CD4-positive, alpha-beta T cell (primary cell): ENCODE results near the gene EIF1AD. TPM values are rescaled to one million over a fixed set of nuclear protein-coding genes. Genes with fewer than 3 reads are reported as not detected.

Experiments
- ATAC-seq: fragments of 200-7000 bp; cut with Tn5 transposase; one replicate; pipeline ENCODE4 v1.10.0; 2022; ENCODE audit warnings: mild to moderate bottlenecking; ENCODE audit not compliant: poor library complexity
- CTCF ChIA-PET: fragments of 350-600 bp; sonication (Branson Sonifier 250); formaldehyde crosslinking; loops from one replicate; lab custom pipeline; 2021; ENCODE audit warnings: antibody characterized with exemption, inconsistent platforms; lab: Charles Lee
- POLR2A ChIA-PET: fragments of 350-600 bp; sonication (Branson Sonifier 250); formaldehyde crosslinking; loops from one replicate; lab custom pipeline; 2021; ENCODE audit warnings: antibody characterized with exemption, inconsistent platforms; lab: Charles Lee
- DNase-seq, 14 experiments: peaks; one replicate each; pipeline ENCODE4 v3.0.0-alpha.2; 2013 to 2020; ENCODE audit warnings: mixed read lengths in 2 of 14
- H3K27ac ChIP-seq, 2 donors: one replicate each; pipeline versions ENCODE4 v1.5.1 to v1.7.0; 2013; ENCODE audit warnings: low read length in 2 of 2, low read depth in 1 of 2, mild to moderate bottlenecking in 1 of 2
- H3K27me3 ChIP-seq, 2 experiments: 1 replicate in 1 of 2; 2 replicates in 1 of 2; pipeline versions ENCODE4 v1.6.1 to v1.7.0; 2013; ENCODE audit warnings: low read length in 2 of 2, control low read depth in 1 of 2, mild to moderate bottlenecking in 1 of 2, moderate library complexity in 1 of 2; ENCODE audit not compliant: insufficient read depth in 2 of 2, control insufficient read depth in 1 of 2
- H3K36me3 ChIP-seq: one replicate; pipeline ENCODE4 v1.6.1; 2013; ENCODE audit warnings: low read length, control low read depth; ENCODE audit not compliant: insufficient read depth
- H3K4me1 ChIP-seq: one replicate; pipeline ENCODE4 v1.6.1; 2013; ENCODE audit warnings: low read length, control low read depth; ENCODE audit not compliant: insufficient read depth
- H3K4me3 ChIP-seq: one replicate; pipeline ENCODE4 v1.5.1; 2013; ENCODE audit warnings: mild to moderate bottlenecking, low read length, moderate library complexity
- H3K9me3 ChIP-seq, 2 experiments: 1 replicate in 1 of 2; 2 replicates in 1 of 2; pipeline versions ENCODE4 v1.6.1 to v1.7.0; 2013; ENCODE audit warnings: low read length in 2 of 2, mild to moderate bottlenecking in 2 of 2, control low read depth in 1 of 2, moderate library complexity in 1 of 2; ENCODE audit not compliant: control insufficient read depth in 1 of 2, insufficient read depth in 1 of 2
- H3K27ac Mint-ChIP-seq: one replicate; pipeline ENCODE4 v1.8.0; 2020; ENCODE audit warnings: mixed read lengths
- H3K27me3 Mint-ChIP-seq: one replicate; pipeline ENCODE4 v1.8.0; 2021; ENCODE audit warnings: mixed read lengths
- H3K36me3 Mint-ChIP-seq: one replicate; pipeline ENCODE4 v1.8.0; 2021; ENCODE audit warnings: low read depth, mixed read lengths
- H3K4me1 Mint-ChIP-seq: one replicate; pipeline ENCODE4 v1.8.0; 2021; ENCODE audit warnings: low read depth, mixed read lengths
- H3K4me3 Mint-ChIP-seq: one replicate; pipeline ENCODE4 v1.8.0; 2020; ENCODE audit warnings: mild to moderate bottlenecking, mixed read lengths
- H3K9me3 Mint-ChIP-seq: one replicate; pipeline ENCODE4 v1.8.0; 2020; ENCODE audit warnings: mixed read lengths
- intact Hi-C, 2 experiments: fragments of 100-400 bp; cut with DNase I in 1 of 2; cut with micrococcal nuclease in 1 of 2; formaldehyde crosslinking; loops; one replicate each; pipeline versions ENCODE4 v1.15.1 to v1.9.0; 2023 to 2025; cut with DNase I, micrococcal nuclease
- total RNA-seq, 174 experiments: library from RNA in 2 of 174; stranded (reverse) in 2 of 174; gene quantifications; one replicate each; pipeline ENCODE4 v1.2.3 and lab custom pipeline; 2021 to 2026
- TF ChIP-seq, protein P1 (sequence below): fragments of 200-600 bp; IDR thresholded peaks from one replicate; pipeline ENCODE4 v1.8.0; 2022; ENCODE audit warnings: antibody characterized with exemption, mild to moderate bottlenecking

EIF1AD gene
- total RNA-seq, 2 experiments from 2014 or later: 88.2 to 94.1 TPM

DNA sequence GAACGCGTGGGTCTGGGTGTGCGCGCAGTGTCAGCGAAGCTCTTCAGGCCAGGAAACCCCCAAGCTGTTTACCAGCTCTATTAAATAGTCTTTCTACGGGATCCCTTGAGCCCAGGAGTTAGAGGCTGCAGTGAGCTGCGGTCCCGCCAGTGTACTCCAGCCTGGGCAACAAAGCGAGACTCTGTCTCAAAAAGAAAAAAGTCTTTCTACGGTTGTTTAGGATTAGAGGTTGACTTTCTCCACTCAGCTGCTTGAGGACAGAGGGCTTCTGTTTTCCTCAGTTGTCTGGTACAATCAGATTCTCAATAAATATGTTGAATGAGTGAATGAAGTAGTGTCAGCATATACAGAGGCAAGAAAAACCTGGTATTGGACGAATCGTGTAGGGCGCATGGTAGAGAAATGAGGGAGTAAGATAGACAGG lies 39.8 kb downstream of the EIF1AD start:
- no peaks in the 10 kb centered on the region for H3K27me3 Mint-ChIP-seq
- Histone ChIP-seq H3K27ac (peak overlapping the region; percentile 37 to 55), H3K9me3 (no peaks in the 10 kb centered on the region), H3K4me1 (peaks cover 46% of the 10 kb centered on the region), H3K27me3 (no peaks in the 10 kb centered on the region), H3K36me3 (peaks cover 36% of the 10 kb centered on the region), H3K4me3 (peak overlapping the region; percentile 92)
- TF ChIP-seq, protein P1, sequence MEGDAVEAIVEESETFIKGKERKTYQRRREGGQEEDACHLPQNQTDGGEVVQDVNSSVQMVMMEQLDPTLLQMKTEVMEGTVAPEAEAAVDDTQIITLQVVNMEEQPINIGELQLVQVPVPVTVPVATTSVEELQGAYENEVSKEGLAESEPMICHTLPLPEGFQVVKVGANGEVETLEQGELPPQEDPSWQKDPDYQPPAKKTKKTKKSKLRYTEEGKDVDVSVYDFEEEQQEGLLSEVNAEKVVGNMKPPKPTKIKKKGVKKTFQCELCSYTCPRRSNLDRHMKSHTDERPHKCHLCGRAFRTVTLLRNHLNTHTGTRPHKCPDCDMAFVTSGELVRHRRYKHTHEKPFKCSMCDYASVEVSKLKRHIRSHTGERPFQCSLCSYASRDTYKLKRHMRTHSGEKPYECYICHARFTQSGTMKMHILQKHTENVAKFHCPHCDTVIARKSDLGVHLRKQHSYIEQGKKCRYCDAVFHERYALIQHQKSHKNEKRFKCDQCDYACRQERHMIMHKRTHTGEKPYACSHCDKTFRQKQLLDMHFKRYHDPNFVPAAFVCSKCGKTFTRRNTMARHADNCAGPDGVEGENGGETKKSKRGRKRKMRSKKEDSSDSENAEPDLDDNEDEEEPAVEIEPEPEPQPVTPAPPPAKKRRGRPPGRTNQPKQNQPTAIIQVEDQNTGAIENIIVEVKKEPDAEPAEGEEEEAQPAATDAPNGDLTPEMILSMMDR: no peak
- intact Hi-C loops: no loop called here
- ATAC-seq: no peak
- peaks cover 47% of the 10 kb centered on the region for H3K4me1 Mint-ChIP-seq
- H3K9me3 Mint-ChIP-seq: no peaks in the 10 kb centered on the region
- peaks cover 58% of the 10 kb centered on the region for H3K36me3 Mint-ChIP-seq
- peak overlapping the region; percentile 99 for H3K4me3 Mint-ChIP-seq
- peak in 3 of 14 experiments; percentile 4 to 80 (median 33) for DNase-seq
- CTCF ChIA-PET: interaction anchor here (1.1 to 2.1 kb wide), 2 partner anchors 74 to 78 kb away, joined by 3 to 9 read pairs; partner anchors contain the start of gene FIBP
- POLR2A ChIA-PET: interaction anchor here (1.1 to 4.9 kb wide), 7 partner anchors 34 to 102 kb away, joined by 3 to 44 read pairs (median 8); partner anchors contain the start of genes BANF1, C11orf68, CCDC85B and DRAP1
- H3K27ac Mint-ChIP-seq: peak overlapping the region; percentile 96

DNA sequence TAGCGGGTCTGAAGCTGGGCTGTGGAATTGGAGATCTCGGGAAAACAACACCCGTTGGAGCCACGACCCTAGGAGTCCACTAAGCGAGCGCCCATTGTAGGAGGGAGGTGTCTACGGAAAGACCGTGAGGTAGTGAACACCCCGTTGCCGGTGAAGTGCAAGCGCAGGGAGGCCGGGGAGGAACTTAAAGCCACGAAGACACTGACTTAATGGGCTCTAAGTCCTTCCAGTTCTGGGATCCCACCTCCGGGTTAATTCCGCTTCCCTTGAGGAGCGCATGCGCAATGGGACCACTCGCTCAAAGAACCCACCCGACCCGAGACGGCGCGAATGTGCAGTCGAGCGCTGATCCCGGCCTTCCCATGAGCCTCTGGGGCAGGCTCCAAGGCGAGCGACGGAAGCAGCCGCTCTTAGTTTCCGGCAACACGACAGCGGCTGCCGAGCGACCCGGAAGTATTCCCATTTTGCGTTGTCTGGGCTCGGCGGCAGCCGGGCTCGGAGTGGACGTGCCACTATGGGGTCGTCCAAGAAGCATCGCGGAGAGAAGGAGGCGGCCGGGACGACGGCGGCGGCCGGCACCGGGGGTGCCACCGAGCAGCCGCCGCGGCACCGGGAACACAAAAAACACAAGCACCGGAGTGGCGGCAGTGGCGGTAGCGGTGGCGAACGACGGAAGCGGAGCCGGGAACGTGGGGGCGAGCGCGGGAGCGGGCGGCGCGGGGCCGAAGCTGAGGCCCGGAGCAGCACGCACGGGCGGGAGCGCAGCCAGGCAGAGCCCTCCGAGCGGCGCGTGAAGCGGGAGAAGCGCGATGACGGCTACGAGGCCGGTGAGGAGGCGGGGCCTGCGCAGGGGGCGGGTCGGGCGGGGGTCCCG lies 40.5 kb downstream of the EIF1AD start, which contains the start of gene SART1:
Gene SART1 (plus strand): TSS at position 468 of the 874 bp plus-strand sequence. CDS start 47 bp downstream, at position 515.
- H3K4me1 Mint-ChIP-seq: peaks cover 53% of the 10 kb centered on the region
- peak; percentile 89 to 99 (median 94) for DNase-seq
- POLR2A ChIA-PET: interaction anchor here (1.1 to 4.9 kb wide), 9 partner anchors 9 to 101 kb away, joined by 3 to 44 read pairs (median 6); partner anchors contain the start of genes BANF1, C11orf68, CCDC85B and DRAP1

More for the DNA sequence above, 40.5 kb downstream of the EIF1AD start, which contains the start of gene SART1:
- no peaks in the 10 kb centered on the region for H3K9me3 ChIP-seq
- H3K4me1 ChIP-seq: peaks cover 52% of the 10 kb centered on the region
- ATAC-seq: peak; percentile 90
- CTCF ChIA-PET: interaction anchor here (1.1 to 2.1 kb wide), 2 partner anchors 73 to 77 kb away, joined by 3 to 9 read pairs; partner anchors contain the start of gene FIBP
- H3K4me3 ChIP-seq: peak within 1 kb of the TSS; percentile 92
- H3K27ac Mint-ChIP-seq: peak within 1 kb of the TSS; percentile 96
- peaks cover 51% of the 10 kb centered on the region for H3K36me3 Mint-ChIP-seq
- H3K27ac ChIP-seq: peak within 1 kb of the TSS; percentile 93 to 95
- no peaks in the 10 kb centered on the region for H3K9me3 Mint-ChIP-seq
- peak within 1 kb of the TSS; percentile 99 for H3K4me3 Mint-ChIP-seq
- peaks cover 29% of the 10 kb centered on the region for H3K36me3 ChIP-seq
- intact Hi-C loops: loop anchor here (1.0 to 2.0 kb wide), 7 partner anchors 33 to 103 kb away; partner anchors contain the start of genes BANF1 (in 2 of the 2), C11orf68 (in 2 of the 2), DRAP1 (in 2 of the 2) and EIF1AD (in 2 of the 2)
- no peaks in the 10 kb centered on the region for H3K27me3 ChIP-seq
- no peaks in the 10 kb centered on the region for H3K27me3 Mint-ChIP-seq
- TF ChIP-seq, protein P1: no peak
